ENCODE results near the gene ABCC1.

DNA sequence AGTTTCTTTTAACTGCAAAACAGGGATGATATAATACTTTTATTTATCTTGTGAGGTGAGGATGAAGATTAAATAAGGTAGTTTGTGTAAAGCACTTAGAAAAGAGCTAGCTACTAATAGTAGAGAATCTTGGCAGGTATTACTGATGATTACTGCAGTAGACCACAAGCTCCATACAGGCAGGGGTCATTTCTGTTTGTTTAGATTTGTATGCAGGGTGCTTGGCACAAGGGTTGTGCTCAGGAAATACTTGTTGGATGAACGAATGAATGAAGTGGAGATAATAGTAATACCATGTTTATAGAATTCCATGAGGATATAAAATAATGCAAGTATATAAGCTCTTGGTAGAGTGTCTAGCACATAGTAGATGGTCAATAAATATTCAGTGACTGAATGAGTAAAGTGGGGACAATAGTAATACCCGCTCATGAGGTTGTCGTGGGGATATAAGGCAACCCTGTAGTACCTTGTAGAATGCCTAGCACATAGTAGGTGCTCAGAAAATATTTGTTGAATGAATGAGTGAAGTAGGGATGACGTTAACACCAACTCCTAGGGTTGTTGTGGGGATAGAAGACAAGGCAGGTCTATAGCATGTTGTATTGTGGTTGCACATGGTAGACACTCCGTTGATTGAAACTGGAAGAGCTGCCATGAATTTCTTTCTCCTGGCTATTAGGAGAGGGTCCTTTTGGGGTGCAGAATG lies 83.0 kb downstream of the ABCC1 start:
- TF ChIP-seq, protein P1, sequence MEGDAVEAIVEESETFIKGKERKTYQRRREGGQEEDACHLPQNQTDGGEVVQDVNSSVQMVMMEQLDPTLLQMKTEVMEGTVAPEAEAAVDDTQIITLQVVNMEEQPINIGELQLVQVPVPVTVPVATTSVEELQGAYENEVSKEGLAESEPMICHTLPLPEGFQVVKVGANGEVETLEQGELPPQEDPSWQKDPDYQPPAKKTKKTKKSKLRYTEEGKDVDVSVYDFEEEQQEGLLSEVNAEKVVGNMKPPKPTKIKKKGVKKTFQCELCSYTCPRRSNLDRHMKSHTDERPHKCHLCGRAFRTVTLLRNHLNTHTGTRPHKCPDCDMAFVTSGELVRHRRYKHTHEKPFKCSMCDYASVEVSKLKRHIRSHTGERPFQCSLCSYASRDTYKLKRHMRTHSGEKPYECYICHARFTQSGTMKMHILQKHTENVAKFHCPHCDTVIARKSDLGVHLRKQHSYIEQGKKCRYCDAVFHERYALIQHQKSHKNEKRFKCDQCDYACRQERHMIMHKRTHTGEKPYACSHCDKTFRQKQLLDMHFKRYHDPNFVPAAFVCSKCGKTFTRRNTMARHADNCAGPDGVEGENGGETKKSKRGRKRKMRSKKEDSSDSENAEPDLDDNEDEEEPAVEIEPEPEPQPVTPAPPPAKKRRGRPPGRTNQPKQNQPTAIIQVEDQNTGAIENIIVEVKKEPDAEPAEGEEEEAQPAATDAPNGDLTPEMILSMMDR (IDR thresholded peaks at IDR 0.05 in 4 of 5, conservative IDR thresholded peaks at IDR 0.05 in 1 of 5): no peak
- TF ChIP-seq POLR2A (IDR thresholded peaks at IDR 0.05): no peak
